H1 (cell line): ENCODE measurements around the gene NUAK1. TPM values are rescaled to one million over a fixed set of nuclear protein-coding genes. Genes with fewer than 3 reads are reported as not detected.

Source experiments
- CTCF ChIA-PET: fragments of 300-600 bp; sonication (Branson Sonifier 250); formaldehyde crosslinking; loops from one replicate; lab custom pipeline; 2021; ENCODE audit not compliant: partially characterized antibody; lab: Charles Lee
- POLR2A ChIA-PET: fragments of 300-600 bp; sonication (Branson Sonifier 250); formaldehyde crosslinking; loops from one replicate; lab custom pipeline; 2021; ENCODE audit warnings: inconsistent platforms; ENCODE audit not compliant: partially characterized antibody; lab: Charles Lee
- DNase-seq, 2 experiments: peaks; one replicate each; pipeline versions ENCODE4 v3.0.0 to v3.0.0-alpha.2; 2010 to 2022; ENCODE audit warnings: low spot score in 2 of 2, low read depth in 1 of 2, mixed read lengths in 1 of 2
- FAIRE-seq: peaks from 2 replicates; lab custom pipeline; 2011; peaks lifted over from hg19 to GRCh38; lab: Jason Lieb, UNC
- H2AFZ ChIP-seq: 2 replicates; pipeline ENCODE4 v1.8.1; 2012; ENCODE audit warnings: low read length, inconsistent platforms
- H2AK5ac ChIP-seq: 2 replicates; pipeline ENCODE4 v1.6.1; 2013; ENCODE audit warnings: low read depth, low read length
- H2BK120ac ChIP-seq: replicated peaks from 2 replicates; pipeline ENCODE3; 2013; ENCODE audit warnings: low read depth, low read length, inconsistent platforms
- H2BK12ac ChIP-seq: 2 replicates; pipeline ENCODE4 v1.6.1; 2013; ENCODE audit warnings: low read depth, low read length
- H2BK15ac ChIP-seq: 2 replicates; pipeline ENCODE4 v1.6.1; 2013; ENCODE audit warnings: low read length
- H2BK20ac ChIP-seq: 2 replicates; pipeline ENCODE4 v1.6.1; 2013; ENCODE audit warnings: low read length
- H2BK5ac ChIP-seq: 2 replicates; pipeline ENCODE4 v1.6.1; 2013; ENCODE audit warnings: low read depth, low read length
- H3K14ac ChIP-seq: 2 replicates; pipeline ENCODE4 v1.6.1; 2013; ENCODE audit warnings: inconsistent platforms; ENCODE audit not compliant: insufficient read length
- H3K18ac ChIP-seq: 2 replicates; pipeline ENCODE4 v1.6.1; 2013; ENCODE audit warnings: low read length; ENCODE audit errors: extremely low read depth
- H3K23ac ChIP-seq: 2 replicates; pipeline ENCODE4 v1.6.1; 2013; ENCODE audit warnings: inconsistent platforms; ENCODE audit not compliant: insufficient read length
- H3K23me2 ChIP-seq: 2 replicates; pipeline ENCODE4 v1.6.1; 2013; ENCODE audit warnings: low read depth, low read length
- H3K27ac ChIP-seq: 2 replicates; pipeline ENCODE4 v1.6.1; 2011; ENCODE audit warnings: low read depth, low read length, inconsistent platforms
- H3K27me3 ChIP-seq, 4 experiments: replicated peaks in 1 of 4; 1 replicate in 1 of 4; 2 replicates in 3 of 4; pipeline versions ENCODE4 v1.6.1 to v1.8.1; 2011 to 2013; ENCODE audit warnings: low read length in 3 of 4, mild to moderate bottlenecking in 3 of 4, inconsistent platforms in 2 of 4, mixed read lengths in 2 of 4, moderate library complexity in 1 of 4; ENCODE audit not compliant: control insufficient read depth in 3 of 4, insufficient read depth in 3 of 4; ENCODE audit errors: extremely low read depth in 1 of 4
- H3K36me3 ChIP-seq, 4 experiments: 2 replicates each; pipeline versions ENCODE4 v1.6.1 to v1.8.1; 2011 to 2013; ENCODE audit warnings: mild to moderate bottlenecking in 4 of 4, low read length in 3 of 4, moderate library complexity in 2 of 4, control low read depth in 1 of 4, inconsistent platforms in 1 of 4; ENCODE audit not compliant: insufficient read depth in 4 of 4, control insufficient read depth in 2 of 4
- H3K4ac ChIP-seq: replicated peaks from 2 replicates; pipeline ENCODE3; 2013; ENCODE audit warnings: low read length, low read depth, mixed read lengths, inconsistent platforms; ENCODE audit not compliant: insufficient read length
- H3K4me1 ChIP-seq, 4 experiments: replicated peaks in 1 of 4; 1 replicate in 1 of 4; 2 replicates in 3 of 4; pipeline versions ENCODE4 v1.6.1 to v1.8.1; 2011 to 2013; ENCODE audit warnings: low read length in 3 of 4, inconsistent platforms in 2 of 4, mixed read lengths in 1 of 4; ENCODE audit not compliant: insufficient read depth in 4 of 4, control insufficient read depth in 3 of 4
- H3K4me2 ChIP-seq, 2 experiments: 2 replicates each; pipeline versions ENCODE4 v1.6.1 to v1.8.1; 2011 to 2013; ENCODE audit warnings: low read depth in 2 of 2, low read length in 2 of 2, control low read depth in 1 of 2, inconsistent platforms in 1 of 2, mild to moderate bottlenecking in 1 of 2; ENCODE audit not compliant: insufficient read depth in 1 of 2
- H3K4me3 ChIP-seq, 4 experiments: fragments of 200-600, 300-600 bp in 1 of 4; sonication (generic), shearing (Covaris generic), sonication (Bioruptor Twin) in 1 of 4; 2 replicates each; pipeline versions ENCODE4 v1.5.1 to v1.8.1; 2011 to 2016; ENCODE audit warnings: low read length in 4 of 4, low read depth in 3 of 4, control low read depth in 2 of 4, inconsistent platforms in 2 of 4, mild to moderate bottlenecking in 2 of 4, mixed read lengths in 1 of 4, moderate library complexity in 1 of 4; ENCODE audit not compliant: insufficient read depth in 2 of 4; ENCODE audit errors: extremely low read depth in 1 of 4
- H3K56ac ChIP-seq: replicated peaks from 2 replicates; pipeline ENCODE3; 2013; ENCODE audit warnings: low read depth, mild to moderate bottlenecking, mixed read lengths, low read length, inconsistent platforms; ENCODE audit not compliant: insufficient read length
- H3K79me1 ChIP-seq: 2 replicates; pipeline ENCODE4 v1.6.1; 2013; ENCODE audit warnings: low read depth, low read length, control low read depth
- H3K79me2 ChIP-seq, 2 experiments: 2 replicates each; pipeline versions ENCODE4 v1.6.1 to v1.8.1; 2012 to 2013; ENCODE audit warnings: low read length in 2 of 2, mild to moderate bottlenecking in 2 of 2, inconsistent platforms in 1 of 2; ENCODE audit not compliant: insufficient read depth in 2 of 2, control insufficient read depth in 1 of 2
- H3K9ac ChIP-seq, 4 experiments: replicated peaks in 1 of 4; 1 replicate in 1 of 4; 2 replicates in 3 of 4; pipeline versions ENCODE4 v1.6.1 to v1.8.1; 2011 to 2013; ENCODE audit warnings: low read depth in 3 of 4, low read length in 3 of 4, control low read depth in 2 of 4, mild to moderate bottlenecking in 2 of 4, moderate library complexity in 2 of 4, inconsistent platforms in 1 of 4; ENCODE audit errors: extremely low read depth in 1 of 4
- H3K9me3 ChIP-seq, 2 experiments: 2 replicates each; pipeline versions ENCODE4 v1.6.1 to v1.8.1; 2012 to 2013; ENCODE audit warnings: mild to moderate bottlenecking in 2 of 2, moderate library complexity in 2 of 2, control low read depth in 1 of 2, inconsistent platforms in 1 of 2, low read depth in 1 of 2, low read length in 1 of 2, mixed read lengths in 1 of 2; ENCODE audit not compliant: insufficient read depth in 2 of 2
- H4K20me1 ChIP-seq, 2 experiments: replicated peaks in 1 of 2; 2 replicates each; pipeline versions ENCODE3 to v1.8.1; 2011 to 2013; ENCODE audit warnings: inconsistent platforms in 2 of 2, low read length in 2 of 2, mild to moderate bottlenecking in 1 of 2; ENCODE audit not compliant: insufficient read depth in 2 of 2, control insufficient read depth in 1 of 2
- H4K5ac ChIP-seq: 2 replicates; pipeline ENCODE4 v1.6.1; 2013; ENCODE audit warnings: low read length, low read depth, mixed read lengths, inconsistent platforms; ENCODE audit not compliant: insufficient read length
- H4K8ac ChIP-seq: 2 replicates; pipeline ENCODE4 v1.8.0; 2013; ENCODE audit warnings: mild to moderate bottlenecking, moderate library complexity, low read length, inconsistent platforms; ENCODE audit not compliant: insufficient read depth; ENCODE audit errors: extremely low read depth
- H4K91ac ChIP-seq: replicated peaks from 2 replicates; pipeline ENCODE3; 2013; ENCODE audit warnings: low read length, mixed read lengths, inconsistent platforms; ENCODE audit not compliant: insufficient read length
- CBX5 ChIP-seq: fragments of 300-800, 300-1000 bp; sonication (generic); IDR thresholded peaks from 2 replicates; pipeline ENCODE4 v1.7.1; 2016; ENCODE audit warnings: antibody characterized with exemption, low read length, low read depth
- CHD2 ChIP-seq: IDR thresholded peaks from 2 replicates; pipeline ENCODE4 v1.6.1; 2012; ENCODE audit warnings: low read length, improper control_type of control experiment
- EGR1 ChIP-seq: IDR thresholded peaks from 2 replicates; pipeline ENCODE4 v1.6.1; 2011; ENCODE audit warnings: low read depth, low read length, borderline replicate concordance
- EP300 ChIP-seq, 2 experiments: IDR thresholded peaks; 1 replicate in 1 of 2; 2 replicates in 1 of 2; pipeline ENCODE4 v1.6.1; 2011 to 2012; ENCODE audit warnings: low read depth in 2 of 2, low read length in 2 of 2, mild to moderate bottlenecking in 2 of 2, borderline replicate concordance in 1 of 2, inconsistent platforms in 1 of 2, moderate library complexity in 1 of 2
- FOSL1 ChIP-seq: IDR thresholded peaks from 2 replicates; pipeline ENCODE4 v1.6.1; 2011; ENCODE audit warnings: mild to moderate bottlenecking, low read depth, low read length, moderate library complexity; ENCODE audit not compliant: insufficient read depth
- GABPA ChIP-seq: IDR thresholded peaks from 2 replicates; pipeline ENCODE4 v1.6.1; 2011; ENCODE audit warnings: mild to moderate bottlenecking, low read length, moderate library complexity, borderline replicate concordance; ENCODE audit not compliant: insufficient read depth
- GTF2F1 ChIP-seq: IDR thresholded peaks from 2 replicates; pipeline ENCODE4 v1.6.1; 2012; ENCODE audit warnings: low read depth, low read length, improper control_type of control experiment, borderline replicate concordance
- KDM1A ChIP-seq: fragments of 200-600, 300-600 bp; sonication (generic); IDR thresholded peaks from 2 replicates; pipeline ENCODE4 v1.7.1; 2016; ENCODE audit warnings: mild to moderate bottlenecking, low read length, borderline replicate concordance
- POU5F1 ChIP-seq: IDR thresholded peaks from 2 replicates; pipeline ENCODE4 v1.6.1; 2011; ENCODE audit warnings: low read depth, mild to moderate bottlenecking, low read length, moderate library complexity
- RFX5 ChIP-seq: IDR thresholded peaks from 2 replicates; pipeline ENCODE4 v1.6.1; 2011; ENCODE audit warnings: low read depth, low read length, improper control_type of control experiment, borderline replicate concordance
- SIRT6 ChIP-seq: IDR thresholded peaks from one replicate; pipeline ENCODE4 v1.7.1; 2012; ENCODE audit warnings: low read length, inconsistent platforms
- ZNF274 ChIP-seq: IDR thresholded peaks from 2 replicates; pipeline ENCODE4 v1.7.0; 2012; ENCODE audit warnings: low read length, borderline replicate concordance; ENCODE audit errors: extremely low read depth
- WGBS, 2 experiments: shearing (Covaris generic) in 1 of 2; methylation state at CpG; one replicate each; pipeline versions ENCODE4 v1.1.6 to v1.1.7; 2013 to 2015; ENCODE audit warnings: low lambda C conversion rate in 2 of 2, mixed read lengths in 2 of 2, inconsistent platforms in 1 of 2, low coverage in 1 of 2, missing lambda C conversion rate in 1 of 2; ENCODE audit not compliant: insufficient replicate concordance in 2 of 2, insufficient coverage in 1 of 2, insufficient read length in 1 of 2; ENCODE audit errors: extremely low coverage in 1 of 2, missing lambda C conversion rate in 1 of 2; 5-methylcytosine and 5-hydroxymethylcytosine counted together
- polyA plus RNA-seq, 7 experiments: library from polyadenylated mRNA; depleted of rRNA in 3 of 7; stranded (reverse) in 5 of 7; unstranded in 2 of 7; fragments of >200 nt in 5 of 7; fragments of 200-250 nt in 2 of 7; gene quantifications; 1 replicate in 5 of 7; 2 replicates in 1 of 7; 4 replicates in 1 of 7; pipeline versions ENCODE4 v1.2.1 to v1.2.3, GENCODE V29; 2011 to 2013; ENCODE audit warnings: missing spikeins in 2 of 7, mixed read lengths in 2 of 7
- total RNA-seq: library from RNA; stranded (reverse); fragmentation: NEBNext Ultra II Directional; extraction: Animal tissue kit (Norgen Biotek cat#: 25700); gene quantifications from 2 replicates; pipeline ENCODE4 v1.2.1, GENCODE V29; 2021

The NUAK1 gene
- total and polyA plus RNA-seq, 2 of the 8 experiments (the other 6 are each of a cell fraction or from before 2014, with no cell fraction given), result 6.7 to 18.2 TPM

- no peak for FAIRE-seq
- Histone ChIP-seq H3K56ac (no peak overlapping the region), H3K36me3 (peaks cover 0 to 6% (median 2%) of the 10 kb centered on the region in 4 experiments; a peak in 3 of 8 replicates), H3K4me1 (peaks cover 20 to 39% (median 34%) of the 10 kb centered on the region in 4 experiments; a peak in 6 of 7 replicates), H2BK20ac (no peak overlapping the region), H3K9ac (no peak overlapping the region), H3K27ac (no peak overlapping the region), H3K4me2 (no peak overlapping the region; a peak in 1 of 4 replicates), H3K4ac (no peak overlapping the region), H2BK5ac (no peak overlapping the region), H3K23me2 (no peaks in the 10 kb centered on the region), H3K23ac (no peak overlapping the region), H2BK120ac (no peak overlapping the region), H4K20me1 (no peaks in the 10 kb centered on the region), H3K9me3 (no peaks in the 10 kb centered on the region), H3K18ac (no peak overlapping the region), H3K4me3 (no peak overlapping the region), H2AFZ (no peak overlapping the region), H3K79me1 (peaks cover under 1% of the 10 kb centered on the region; the same call in 1 of the 2 replicates), H2AK5ac (no peak overlapping the region), H4K8ac (no peak overlapping the region), H3K14ac (no peak overlapping the region), H3K79me2 (peaks cover 0 to 47% of the 10 kb centered on the region in 2 experiments; a peak in 2 of 4 replicates), H4K5ac (no peak overlapping the region), H2BK15ac (no peak overlapping the region), H4K91ac (no peak overlapping the region), H3K27me3 (no peaks in the 10 kb centered on the region), H2BK12ac (0 out of 2 replicates have a peak overlapping the region, but pooled peaks have one; percentile 18)
- DNase-seq, result no peak
- POLR2A ChIA-PET, result interaction anchor here (0.6 to 4.4 kb wide), 5 partner anchors 9 to 691 kb away, joined by 3 to 28 read pairs (median 3); partner anchors contain the start of gene NUAK1
- CTCF ChIA-PET, result interaction anchor here (0.7 to 3.3 kb wide), 4 partner anchors 10 to 251 kb away, joined by 3 to 17 read pairs (median 4); no protein-coding TSS in a partner anchor
- WGBS, 2 experiments, result 84% methylated on average over 4 of the region's 4 CpGs; no CpG with 5 or more reads in 1 of the 2 experiments
- no peak for TF ChIP-seq SIRT6
- TF ChIP-seq CHD2, result no peak
- TF ChIP-seq FOSL1, result no peak
- TF ChIP-seq GTF2F1, result no peak
- TF ChIP-seq EGR1, result no peak
- TF ChIP-seq GABPA, result no peak
- no peak for TF ChIP-seq ZNF274
- no peak for TF ChIP-seq CBX5
- TF ChIP-seq EP300 (IDR thresholded peaks at IDR 0.05; ENCODE audit: borderline replicate concordance in 1 of 2, low read depth in 2 of 2, low read length in 2 of 2), result no peak
- no peak for TF ChIP-seq KDM1A
- no peak for TF ChIP-seq RFX5
- no peak for TF ChIP-seq POU5F1
Measured at GRCh38 chr12:106106061-106106566, 32.6 kb downstream of the NUAK1 start.
